ENCODE measurements around the gene CFC1.
"Not testable (repeated sequence)": the region's sequence is repeated elsewhere in the genome, so short reads cannot be mapped to it uniquely, and the experiment has no call there.

DNA sequence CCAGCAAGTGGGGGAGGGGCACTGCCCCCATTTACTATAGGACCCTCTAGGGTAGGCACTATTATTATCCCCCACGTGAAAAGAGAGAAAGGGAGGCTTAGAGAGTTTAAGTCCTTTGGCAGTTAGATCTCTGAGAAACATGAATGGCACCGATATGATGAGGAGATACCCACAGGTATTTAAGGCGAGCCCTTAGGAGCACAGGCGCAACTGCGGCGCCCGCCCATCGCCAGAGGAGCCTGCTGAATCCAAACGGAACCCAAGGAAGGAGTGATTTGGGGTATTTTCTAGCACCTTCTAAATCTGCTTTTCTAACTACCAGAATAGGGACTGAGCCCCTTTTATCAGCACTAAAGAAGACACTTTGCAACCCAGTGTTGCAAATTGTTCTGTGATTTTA is 551 bp upstream of the CFC1 start:
- TF ChIP-seq POLR2A, POLR2AphosphoS5 (IDR thresholded peaks at IDR 0.05; ENCODE audit: low read depth, low read length): not testable (repeated sequence)

Data from GM12892 (cell line).